Hepatocyte (in vitro differentiated cells): Measurements from ENCODE around the gene SYT7.

Experiments used
- EZH2phosphoT487 ChIP-seq: fragments of 200-600 bp; sonication (generic); IDR thresholded peaks from one replicate; pipeline ENCODE4 v1.6.1; 2018; ENCODE audit warnings: antibody characterized with exemption, mild to moderate bottlenecking, low read depth, moderate library complexity; ENCODE audit not compliant: unreplicated experiment, severe bottlenecking
- TF ChIP-seq, protein P1 (sequence below): fragments of 200-600 bp; sonication (generic); IDR thresholded peaks from 2 replicates; pipeline ENCODE4 v1.5.1; 2016; ENCODE audit warnings: antibody characterized with exemption, mild to moderate bottlenecking; ENCODE audit not compliant: poor library complexity

- TF ChIP-seq, protein P1, sequence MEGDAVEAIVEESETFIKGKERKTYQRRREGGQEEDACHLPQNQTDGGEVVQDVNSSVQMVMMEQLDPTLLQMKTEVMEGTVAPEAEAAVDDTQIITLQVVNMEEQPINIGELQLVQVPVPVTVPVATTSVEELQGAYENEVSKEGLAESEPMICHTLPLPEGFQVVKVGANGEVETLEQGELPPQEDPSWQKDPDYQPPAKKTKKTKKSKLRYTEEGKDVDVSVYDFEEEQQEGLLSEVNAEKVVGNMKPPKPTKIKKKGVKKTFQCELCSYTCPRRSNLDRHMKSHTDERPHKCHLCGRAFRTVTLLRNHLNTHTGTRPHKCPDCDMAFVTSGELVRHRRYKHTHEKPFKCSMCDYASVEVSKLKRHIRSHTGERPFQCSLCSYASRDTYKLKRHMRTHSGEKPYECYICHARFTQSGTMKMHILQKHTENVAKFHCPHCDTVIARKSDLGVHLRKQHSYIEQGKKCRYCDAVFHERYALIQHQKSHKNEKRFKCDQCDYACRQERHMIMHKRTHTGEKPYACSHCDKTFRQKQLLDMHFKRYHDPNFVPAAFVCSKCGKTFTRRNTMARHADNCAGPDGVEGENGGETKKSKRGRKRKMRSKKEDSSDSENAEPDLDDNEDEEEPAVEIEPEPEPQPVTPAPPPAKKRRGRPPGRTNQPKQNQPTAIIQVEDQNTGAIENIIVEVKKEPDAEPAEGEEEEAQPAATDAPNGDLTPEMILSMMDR = peak; percentile 27
- TF ChIP-seq EZH2phosphoT487 = no peak
These were observed 29.1 kb upstream of the SYT7 start for GRCh38 chr11:61609980-61610366.
